HG02642 (cell line): Measurements from ENCODE around the gene B3GNT2.
"Not testable (repeated sequence)": the region's sequence is repeated elsewhere in the genome, so short reads cannot be mapped to it uniquely, and the experiment has no call there.

Experiments used
- ATAC-seq: cut with Tn5 transposase; IDR thresholded peaks from one replicate; pipeline ENCODE4 v1.9.1; 2021; ENCODE audit warnings: mild to moderate bottlenecking; ENCODE audit not compliant: unreplicated experiment, poor library complexity

B3GNT2 gene

GRCh38 chr2:62195421-62196277, at the start of gene B3GNT2:
Gene B3GNT2, plus strand, starts transcription at chr2:62196115. Its CDS starts 26,106 bp downstream, at chr2:62222221.
- ATAC-seq, result peak; percentile 63

- not testable (repeated sequence) for ATAC-seq
Measured at GRCh38 chr2:62146790-62147189, 49.1 kb upstream of the B3GNT2 start.

GRCh38 chr2:62147610-62148301, 48.2 kb upstream of the B3GNT2 start:
- no peak for ATAC-seq

GRCh38 chr2:62149708-62150107, 46.2 kb upstream of the B3GNT2 start:
- ATAC-seq, result no peak

- ATAC-seq, result no peak
Measured at GRCh38 chr2:62150597-62151305, 45.2 kb upstream of the B3GNT2 start.

GRCh38 chr2:62151306-62151638, 44.6 kb upstream of the B3GNT2 start:
- no peak for ATAC-seq

GRCh38 chr2:62152000-62152399, 43.9 kb upstream of the B3GNT2 start:
- no peak for ATAC-seq

GRCh38 chr2:62156861-62157496, 38.9 kb upstream of the B3GNT2 start:
- ATAC-seq, result no peak

- no peak for ATAC-seq
Measured at GRCh38 chr2:62158444-62159121, 37.3 kb upstream of the B3GNT2 start.

GRCh38 chr2:62160691-62161090, 35.2 kb upstream of the B3GNT2 start:
- ATAC-seq, result not testable (repeated sequence)

- no peak for ATAC-seq
Measured at GRCh38 chr2:62163106-62163831, 32.6 kb upstream of the B3GNT2 start.

- no peak for ATAC-seq
Measured at GRCh38 chr2:62163834-62164233, 32.1 kb upstream of the B3GNT2 start.

- no peak for ATAC-seq
Measured at GRCh38 chr2:62175728-62176127, 20.2 kb upstream of the B3GNT2 start.

- no peak for ATAC-seq
Measured at GRCh38 chr2:62176801-62177200, 19.1 kb upstream of the B3GNT2 start.

- no peak for ATAC-seq
Measured at GRCh38 chr2:62177392-62178049, 18.4 kb upstream of the B3GNT2 start.

GRCh38 chr2:62178741-62179271, 17.1 kb upstream of the B3GNT2 start:
- ATAC-seq, result no peak

- peak; percentile 46 for ATAC-seq
Measured at GRCh38 chr2:62180975-62181374, 14.9 kb upstream of the B3GNT2 start.

GRCh38 chr2:62181843-62182242, 14.1 kb upstream of the B3GNT2 start:
- no peak for ATAC-seq
